HepG2 (cell line): ENCODE measurements around the gene PROC.

ENCODE experiments used
- ASH2L ChIP-seq: fragments of 300-600, 200-600 bp; sonication (generic); IDR thresholded peaks from 2 replicates; pipeline ENCODE4 v1.7.0; 2017; ENCODE audit warnings: low read depth, mild to moderate bottlenecking, moderate library complexity, mixed read lengths, low read length; ENCODE audit not compliant: insufficient read length
- CTCF ChIP-seq: sonication (generic); formaldehyde crosslinking; IDR thresholded peaks from 2 replicates; pipeline ENCODE4 v1.5.0; 2020; ENCODE audit warnings: mild to moderate bottlenecking, missing genetic modification reagents, moderate library complexity
- EHMT2 ChIP-seq: fragments of 200-600 bp; sonication (generic); IDR thresholded peaks from 2 replicates; pipeline ENCODE4 v1.7.0; 2017; ENCODE audit warnings: antibody characterized with exemption, low read depth, low read length, borderline replicate concordance
- HNF1B ChIP-seq: sonication (generic); formaldehyde crosslinking; IDR thresholded peaks from 2 replicates; pipeline ENCODE4 v1.5.1; 2020; ENCODE audit warnings: mild to moderate bottlenecking, moderate library complexity, missing genetic modification reagents
- PHF5A ChIP-seq: IDR thresholded peaks from one replicate; pipeline ENCODE4 v1.6.1; 2018; ENCODE audit warnings: low read depth, missing genetic modification reagents; ENCODE audit not compliant: unreplicated experiment
- POLR2AphosphoS2 ChIP-seq: IDR thresholded peaks from 2 replicates; pipeline ENCODE4 v1.6.1; 2011; ENCODE audit warnings: low read depth, low read length, improper control_type of control experiment
- PREB ChIP-seq: sonication (generic); formaldehyde crosslinking; IDR thresholded peaks from 2 replicates; pipeline ENCODE4 v1.4.0; 2020; ENCODE audit warnings: missing genetic modification reagents
- PTBP1 ChIP-seq: fragments of 200-400 bp; formaldehyde crosslinking; IDR thresholded peaks from 2 replicates; pipeline ENCODE4 v1.6.1; 2018; ENCODE audit warnings: low read length, low read depth; ENCODE audit not compliant: poor library complexity, severe bottlenecking
- RAD21 ChIP-seq: fragments of 450-650 bp; formaldehyde crosslinking; IDR thresholded peaks from 2 replicates; pipeline ENCODE4 v1.5.0; 2020; ENCODE audit warnings: mild to moderate bottlenecking
- RBM39 ChIP-seq: fragments of 200-400 bp; formaldehyde crosslinking; IDR thresholded peaks from one replicate; pipeline ENCODE4 v1.6.1; 2018; ENCODE audit warnings: antibody characterized with exemption, mild to moderate bottlenecking, low read depth, low read length; ENCODE audit not compliant: poor library complexity, severe bottlenecking
- SNAPC2 ChIP-seq: sonication (generic); formaldehyde crosslinking; IDR thresholded peaks from 2 replicates; pipeline ENCODE4 v1.8.1; 2022; ENCODE audit warnings: mild to moderate bottlenecking, missing genetic modification reagents
- TIGD3 ChIP-seq: sonication (generic); formaldehyde crosslinking; IDR thresholded peaks from 2 replicates; pipeline ENCODE4 v1.5.1; 2020; ENCODE audit warnings: mild to moderate bottlenecking, missing genetic modification reagents, borderline replicate concordance
- XRCC5 ChIP-seq: fragments of 200-400 bp; formaldehyde crosslinking; optimal IDR thresholded peaks from 2 replicates; pipeline ENCODE3; 2017; ENCODE audit warnings: mild to moderate bottlenecking, low read length

- TF ChIP-seq RAD21 (CRISPR knock-in tag) (no peak), CTCF (CRISPR knock-in tag) (no peak), TIGD3 (no peak), XRCC5 (no peak), HNF1B (CRISPR knock-in tag) (no peak), ASH2L (no peak), EHMT2 (no peak), PREB (CRISPR knock-in tag) (no peak), SNAPC2 (CRISPR knock-in tag) (no peak), PTBP1 (no peak), RBM39 (no peak), PHF5A (no peak), POLR2AphosphoS2 (no peak)
Measured at GRCh38 chr2:127392828-127393578, 25.2 kb upstream of the PROC start.
